Iris pigment epithelial cell (primary cell): ENCODE results near the gene CASP10.
"Not testable (repeated sequence)": the region's sequence is repeated elsewhere in the genome, so short reads cannot be mapped to it uniquely, and the experiment has no call there.

Experiments
- DNase-seq: peaks from one replicate; pipeline ENCODE4 v3.0.0-alpha.2; 2011; ENCODE audit warnings: low read depth

CASP10 gene, protein sequence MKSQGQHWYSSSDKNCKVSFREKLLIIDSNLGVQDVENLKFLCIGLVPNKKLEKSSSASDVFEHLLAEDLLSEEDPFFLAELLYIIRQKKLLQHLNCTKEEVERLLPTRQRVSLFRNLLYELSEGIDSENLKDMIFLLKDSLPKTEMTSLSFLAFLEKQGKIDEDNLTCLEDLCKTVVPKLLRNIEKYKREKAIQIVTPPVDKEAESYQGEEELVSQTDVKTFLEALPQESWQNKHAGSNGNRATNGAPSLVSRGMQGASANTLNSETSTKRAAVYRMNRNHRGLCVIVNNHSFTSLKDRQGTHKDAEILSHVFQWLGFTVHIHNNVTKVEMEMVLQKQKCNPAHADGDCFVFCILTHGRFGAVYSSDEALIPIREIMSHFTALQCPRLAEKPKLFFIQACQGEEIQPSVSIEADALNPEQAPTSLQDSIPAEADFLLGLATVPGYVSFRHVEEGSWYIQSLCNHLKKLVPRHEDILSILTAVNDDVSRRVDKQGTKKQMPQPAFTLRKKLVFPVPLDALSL

DNA sequence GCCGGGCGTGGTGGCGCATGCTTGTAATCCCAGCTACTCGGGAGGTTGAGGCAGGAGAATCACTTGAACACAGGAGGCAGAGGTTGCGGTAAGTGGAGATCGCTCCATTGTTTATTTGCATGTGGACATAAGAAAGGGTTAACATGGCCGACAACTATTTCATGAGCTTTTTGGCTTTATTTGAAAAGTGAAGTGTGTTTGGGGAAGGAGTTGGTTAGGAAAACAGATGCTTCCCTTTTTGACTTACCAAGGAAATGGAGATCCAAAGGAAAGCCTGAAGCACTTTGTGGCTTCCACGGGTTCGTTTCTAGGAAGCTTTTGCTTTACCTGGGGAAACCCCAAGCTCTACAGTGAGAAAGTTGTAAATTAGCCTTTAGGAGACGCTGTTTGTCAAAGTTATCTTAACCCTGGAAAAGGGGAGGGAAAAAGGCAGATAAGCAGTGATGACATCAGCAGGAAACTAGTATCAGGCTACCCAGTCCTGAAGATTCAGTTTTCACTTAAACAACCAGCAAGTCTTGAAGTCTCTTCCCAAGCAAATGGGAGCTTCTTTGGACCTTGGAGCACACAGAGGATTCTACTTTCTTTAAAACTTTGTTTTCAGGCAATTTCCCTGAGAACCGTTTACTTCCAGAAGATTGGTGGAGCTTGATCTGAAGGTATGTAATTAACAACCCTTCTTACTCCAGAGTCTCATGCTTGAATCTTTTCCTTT is at the start of gene CASP10:
Gene CASP10, plus strand, starts transcription at position 492 of the 715 bp plus-strand sequence. CDS start 2,637 bp downstream, outside the sequence.
- peak; percentile 85 for DNase-seq

DNA sequence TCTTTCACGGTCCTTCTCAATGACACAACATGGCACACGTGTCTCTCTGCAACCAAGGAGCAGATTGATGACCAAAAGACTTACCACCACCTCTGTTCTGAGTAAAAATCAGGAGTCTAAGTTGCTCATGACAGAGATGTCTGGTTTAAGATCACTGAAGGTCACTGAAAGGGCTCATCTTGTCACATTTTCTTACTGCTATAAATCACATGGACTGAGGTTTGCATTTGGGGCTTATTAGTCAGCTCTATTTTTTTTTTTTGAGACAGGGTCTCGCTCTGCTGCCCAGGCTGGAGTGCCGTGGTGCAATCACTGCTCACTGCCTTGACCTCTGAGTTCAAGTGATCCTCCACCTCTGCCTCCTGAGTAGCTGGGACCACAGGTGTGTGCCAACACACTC is 47.6 kb upstream of the CASP10 start:
- DNase-seq, result no peak

DNA sequence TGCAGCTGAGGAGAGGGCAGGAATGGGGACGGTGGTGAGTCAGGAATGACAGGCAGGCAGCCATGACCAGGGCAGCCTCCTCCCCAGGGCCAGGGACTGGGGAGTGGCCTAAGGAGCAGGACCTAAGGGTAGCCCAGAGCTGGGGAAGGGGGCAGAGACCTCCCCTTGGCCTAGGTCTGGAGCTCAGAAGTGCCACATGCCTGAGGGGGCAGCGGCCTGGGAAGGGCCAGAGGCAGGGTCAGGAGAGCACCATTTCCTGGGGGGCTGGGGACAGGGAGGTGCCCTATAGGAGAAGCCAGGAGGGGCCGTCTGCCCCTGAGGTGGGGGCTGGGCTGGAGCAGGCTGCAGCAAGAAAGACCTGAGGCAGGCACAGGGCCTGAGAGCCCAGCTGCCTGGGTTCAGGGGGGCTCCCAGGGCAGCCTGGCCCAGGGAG is 46.0 kb upstream of the CASP10 start:
- DNase-seq, result no peak

DNA sequence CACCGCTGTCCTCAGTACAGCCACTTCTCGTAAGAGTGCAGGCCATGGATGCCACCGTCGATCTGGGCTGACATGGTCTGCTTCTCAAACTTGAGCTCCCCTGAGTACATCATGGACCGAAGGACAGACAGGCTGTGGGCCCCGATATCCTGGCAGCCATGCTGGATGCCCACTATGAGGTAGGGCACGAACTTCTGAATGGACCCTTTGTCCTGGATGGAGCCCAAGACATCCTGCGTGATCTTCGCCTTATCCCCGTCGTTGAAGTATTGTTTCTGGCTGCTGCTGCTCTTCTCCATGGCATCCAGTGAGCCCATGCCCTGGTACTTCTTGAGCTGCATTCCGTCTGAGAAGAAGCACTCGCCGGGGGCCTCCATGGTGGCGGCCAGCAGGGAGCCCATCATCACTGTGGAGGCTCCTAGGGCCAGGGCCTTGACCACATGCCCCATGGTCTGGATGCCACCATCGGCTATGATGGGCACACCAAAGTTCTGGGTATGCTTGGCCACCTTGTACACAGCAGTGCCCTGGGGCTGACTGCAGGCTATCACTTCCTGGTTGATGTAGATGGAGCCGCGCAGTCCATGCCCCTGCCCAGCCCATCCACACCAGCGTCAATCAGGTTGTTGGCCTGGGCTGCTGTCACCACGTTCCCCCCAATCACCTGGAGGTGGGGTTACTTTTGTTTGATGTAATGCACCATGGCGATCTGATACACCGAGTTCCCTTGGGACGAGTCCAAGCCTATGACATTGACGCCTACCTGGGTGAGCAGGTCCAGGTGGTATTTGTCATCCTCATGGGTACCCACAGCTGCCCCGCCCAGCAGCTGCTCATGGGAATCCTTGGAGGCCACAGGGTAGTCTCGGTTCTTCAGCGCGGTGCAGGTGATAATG is 45.2 kb upstream of the CASP10 start:
- DNase-seq, result no peak

DNA sequence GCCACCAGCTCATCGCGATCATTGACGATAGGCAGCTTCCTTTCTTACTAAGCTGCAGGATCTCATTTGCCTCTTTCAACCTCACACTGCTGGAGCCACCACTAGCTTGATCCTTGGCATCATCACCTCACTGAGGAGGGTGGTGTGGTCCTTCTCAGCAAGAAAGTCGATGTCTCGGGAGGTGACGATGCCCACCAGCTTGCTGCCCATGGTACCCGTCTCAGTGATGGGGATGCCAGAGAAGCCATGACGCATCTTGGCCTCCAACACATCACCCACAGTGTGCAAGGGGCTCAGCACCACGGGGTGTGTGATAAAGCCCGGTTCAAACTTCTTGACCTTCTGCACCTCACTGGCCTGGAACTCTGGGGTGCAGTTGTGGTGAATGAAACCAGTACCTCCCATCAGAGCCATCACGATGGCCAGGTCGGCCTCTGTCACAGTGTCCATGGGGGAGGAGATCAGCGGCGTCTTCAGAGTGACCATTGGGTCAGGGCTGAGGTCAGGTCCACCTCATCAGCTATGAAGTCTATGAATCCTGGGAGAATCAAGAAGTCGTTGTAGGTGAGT is 44.5 kb upstream of the CASP10 start:
- DNase-seq, result no peak

DNA sequence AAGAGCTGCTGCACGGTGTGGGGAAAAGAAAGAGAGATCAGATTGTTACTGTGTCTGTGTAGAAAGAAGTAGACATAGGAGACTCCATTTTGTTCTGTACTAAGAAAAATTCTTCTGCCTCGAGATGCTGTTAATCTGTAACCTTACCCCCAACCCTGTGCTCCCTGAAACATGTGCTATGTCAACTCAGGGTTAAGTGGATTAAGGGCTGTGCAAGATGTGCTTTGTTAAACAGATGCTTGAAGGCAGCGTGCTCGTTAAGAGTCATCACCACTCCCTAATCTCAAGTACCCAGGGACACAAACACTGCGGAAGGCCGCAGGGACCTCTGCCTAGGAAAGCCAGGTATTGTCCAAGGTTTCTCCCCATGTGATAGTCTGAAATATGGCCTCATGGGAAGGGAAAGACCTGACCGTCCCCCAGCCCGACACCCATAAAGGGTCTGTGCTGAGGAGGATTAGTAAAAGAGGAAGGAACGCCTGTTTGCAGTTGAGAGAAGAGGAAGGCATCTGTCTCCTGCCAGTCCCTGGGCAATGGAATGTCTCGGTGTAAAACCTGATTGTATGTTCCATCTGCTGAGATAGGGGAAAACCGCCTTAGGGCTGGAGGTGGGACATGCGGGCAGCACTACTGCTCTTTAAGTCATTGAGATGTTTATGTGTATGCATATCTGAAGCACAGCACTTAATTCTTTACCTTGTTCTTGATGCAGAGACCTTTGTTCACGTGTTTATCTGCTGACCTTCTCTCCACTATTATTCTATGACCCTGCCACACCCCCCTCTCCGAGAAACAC is 43.8 kb upstream of the CASP10 start:
- DNase-seq, result not testable (repeated sequence)

DNA sequence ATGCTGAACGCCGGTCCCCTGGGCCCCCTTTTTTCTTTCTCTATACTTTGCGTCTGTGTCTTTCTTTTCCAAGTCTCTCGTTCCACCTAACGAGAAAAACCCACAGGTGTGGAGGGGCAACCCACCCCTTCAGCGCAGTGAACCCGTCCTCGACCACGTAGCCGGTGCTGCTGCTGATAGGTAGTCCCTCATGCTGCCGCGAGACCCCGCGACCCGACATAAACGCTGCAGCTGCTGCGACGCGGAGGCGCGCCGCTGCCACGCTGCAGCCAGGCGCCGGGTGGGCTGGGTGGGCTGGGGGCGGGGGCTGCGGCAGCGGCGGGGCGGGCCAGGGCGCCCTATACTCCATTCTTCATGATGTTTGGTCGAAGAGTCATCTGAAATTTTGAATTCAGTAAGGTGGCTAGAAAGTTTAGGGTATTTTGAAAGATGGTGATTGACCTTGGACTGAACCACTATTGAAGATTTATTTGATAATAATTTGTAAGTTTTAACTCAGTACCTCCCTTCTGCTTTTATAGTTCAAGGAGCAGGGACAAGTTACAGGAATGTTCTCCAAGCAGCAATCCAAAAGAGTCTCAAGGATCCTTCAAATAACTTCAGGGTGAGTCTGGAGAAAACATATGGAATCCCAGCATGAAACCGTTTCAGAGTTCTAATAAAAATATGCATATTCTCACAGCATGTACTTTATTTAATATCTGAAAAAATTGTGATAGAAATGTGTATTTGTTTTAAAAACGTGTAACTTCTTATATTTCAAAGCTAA is 42.9 kb upstream of the CASP10 start:
- DNase-seq, result no peak

DNA sequence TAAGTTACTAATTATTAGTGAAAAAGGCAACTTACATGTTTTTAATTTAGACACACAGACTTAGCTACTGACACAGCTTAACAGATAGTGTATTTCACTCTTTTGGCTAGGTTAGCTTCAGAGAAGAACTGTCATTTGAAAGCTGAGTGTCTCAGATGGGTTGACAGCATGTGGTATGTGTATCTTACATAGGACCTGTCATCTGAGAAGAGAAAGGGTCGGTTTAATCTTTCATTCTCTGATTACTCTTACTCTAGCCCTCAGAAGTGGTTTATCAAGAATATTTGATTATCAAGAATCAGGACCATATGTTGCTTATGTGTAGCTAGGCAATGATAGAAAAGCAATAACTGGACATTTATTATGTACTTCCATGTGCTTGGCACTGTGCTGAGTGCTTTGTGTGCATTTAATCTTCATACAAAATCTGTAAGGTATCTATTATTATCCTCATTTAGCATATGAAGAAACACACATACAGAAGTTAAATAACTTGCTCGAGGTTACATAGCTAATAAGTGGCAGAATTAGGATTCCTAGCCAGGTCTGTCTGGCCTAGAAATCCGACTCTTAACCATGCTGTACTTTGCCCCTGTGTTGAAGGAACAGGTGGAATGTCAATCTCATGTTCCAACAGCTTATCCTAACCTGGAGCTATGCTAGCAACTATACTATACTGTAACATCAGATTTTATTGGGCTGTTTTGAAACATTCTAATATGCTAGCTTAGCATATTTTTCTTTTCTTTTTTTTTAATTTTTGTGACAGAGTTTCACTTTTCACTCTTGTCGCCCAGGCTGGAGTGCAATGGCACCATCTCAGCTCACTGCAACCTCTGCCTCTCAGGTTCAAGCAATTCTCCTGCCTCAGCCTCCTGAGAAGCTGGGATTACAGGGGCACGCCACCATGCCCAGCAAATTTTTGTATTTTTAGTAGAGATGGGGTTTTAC is 38.6 kb upstream of the CASP10 start:
- DNase-seq, result no peak

DNA sequence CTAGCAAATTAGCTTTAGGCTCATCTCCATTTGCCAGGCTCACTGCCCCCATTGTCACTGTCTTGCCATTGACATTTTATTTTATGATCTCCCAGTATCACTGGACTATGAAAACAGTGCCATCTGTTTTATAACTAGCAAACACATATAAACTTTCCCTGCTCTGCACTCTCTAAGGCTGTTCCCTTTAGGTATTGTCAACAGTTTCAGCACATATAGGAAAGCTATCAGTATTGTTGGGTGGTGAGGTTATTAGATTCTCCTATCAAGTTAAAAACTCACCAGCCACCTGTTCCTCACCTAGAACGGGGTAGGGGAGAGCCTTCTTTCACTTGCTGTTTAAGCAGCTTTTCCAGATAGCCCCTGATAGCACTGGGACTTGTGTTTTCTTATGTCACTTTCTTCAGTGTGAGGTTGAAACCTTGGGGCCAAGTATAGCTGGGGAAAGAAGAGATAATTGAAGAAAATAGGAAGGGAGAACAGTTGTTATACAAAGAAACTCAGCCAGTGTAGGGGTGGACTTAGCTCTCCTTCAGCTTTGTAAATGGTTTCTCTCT is 34.4 kb upstream of the CASP10 start:
- no peak for DNase-seq

DNA sequence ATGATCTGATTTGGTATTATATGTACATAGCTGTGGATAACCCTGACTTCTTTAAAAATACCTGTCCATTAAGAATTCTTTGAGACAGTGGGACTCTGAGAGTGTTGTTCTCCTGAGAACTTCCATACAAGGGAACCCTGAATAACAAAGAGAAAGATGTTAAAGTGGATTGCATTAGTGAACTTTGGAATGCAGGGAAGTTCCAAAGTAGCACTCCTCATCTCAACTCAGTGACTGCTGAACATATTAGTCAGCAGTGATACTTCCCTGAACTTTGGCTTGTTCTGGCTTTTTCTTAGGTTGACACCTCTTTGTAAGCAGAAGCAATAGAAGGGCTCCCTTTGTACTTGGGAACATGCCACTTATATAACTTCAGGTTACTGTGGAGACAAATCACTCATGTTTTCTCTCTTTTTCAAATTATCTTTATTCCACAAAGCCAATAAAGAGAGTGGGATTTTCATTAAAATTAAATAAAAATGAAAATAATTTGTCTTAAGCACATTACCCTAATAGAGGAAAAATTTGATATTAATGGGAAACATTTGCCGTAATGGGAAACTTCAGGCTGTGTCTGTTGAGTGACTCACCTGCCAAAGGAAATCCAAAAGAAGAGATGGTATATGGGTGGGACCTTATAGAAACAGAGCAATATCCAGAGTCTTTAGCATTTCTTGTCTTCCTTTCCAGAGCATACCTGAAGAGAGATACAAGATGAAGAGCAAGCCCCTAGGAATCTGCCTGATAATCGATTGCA is 33.7 kb upstream of the CASP10 start:
- peak; percentile 97 for DNase-seq

DNA sequence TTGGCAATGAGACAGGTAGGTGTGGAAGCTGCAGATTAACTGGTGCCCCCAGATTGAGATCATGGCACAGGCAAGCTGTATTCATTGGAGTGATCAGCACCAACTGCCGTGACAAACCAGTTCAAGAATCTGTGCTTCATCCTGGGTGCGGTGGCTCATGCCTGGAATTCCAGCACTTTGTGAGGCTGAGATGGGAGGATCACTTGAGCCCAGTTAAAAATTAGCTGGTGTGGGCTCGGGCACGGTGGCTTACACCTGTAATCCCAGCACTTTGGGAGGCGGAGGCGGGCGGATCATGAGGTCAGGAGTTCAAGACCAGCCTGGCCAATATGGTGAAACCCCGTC is 33.1 kb upstream of the CASP10 start:
- DNase-seq, result peak; percentile 69

DNA sequence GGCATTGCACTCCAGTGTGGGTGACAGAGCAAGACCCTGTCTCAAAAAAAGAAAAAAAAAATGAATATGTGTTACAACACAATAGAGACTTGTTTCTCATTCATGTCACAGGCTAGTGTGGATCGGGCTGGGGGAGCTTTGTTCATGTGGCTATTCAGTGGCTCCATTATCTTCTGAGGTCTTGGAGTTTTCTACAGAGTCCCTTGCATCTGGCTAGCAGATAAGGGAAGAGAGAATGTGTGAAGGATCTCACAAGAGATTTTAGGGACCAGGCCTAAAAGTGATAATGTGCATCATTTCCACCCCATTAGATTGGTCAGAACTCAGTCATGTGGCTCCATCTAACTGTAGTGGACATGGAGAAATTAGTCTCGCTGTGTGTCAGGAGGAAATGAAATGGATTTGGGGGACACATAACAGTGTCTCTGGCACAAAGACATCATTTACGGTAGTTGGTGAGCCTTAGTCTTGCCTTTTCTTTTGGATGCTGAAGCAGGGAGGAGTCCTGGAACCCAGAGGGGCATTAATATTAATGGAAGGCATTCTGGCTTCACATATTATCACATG is 32.4 kb upstream of the CASP10 start:
- DNase-seq, result no peak

DNA sequence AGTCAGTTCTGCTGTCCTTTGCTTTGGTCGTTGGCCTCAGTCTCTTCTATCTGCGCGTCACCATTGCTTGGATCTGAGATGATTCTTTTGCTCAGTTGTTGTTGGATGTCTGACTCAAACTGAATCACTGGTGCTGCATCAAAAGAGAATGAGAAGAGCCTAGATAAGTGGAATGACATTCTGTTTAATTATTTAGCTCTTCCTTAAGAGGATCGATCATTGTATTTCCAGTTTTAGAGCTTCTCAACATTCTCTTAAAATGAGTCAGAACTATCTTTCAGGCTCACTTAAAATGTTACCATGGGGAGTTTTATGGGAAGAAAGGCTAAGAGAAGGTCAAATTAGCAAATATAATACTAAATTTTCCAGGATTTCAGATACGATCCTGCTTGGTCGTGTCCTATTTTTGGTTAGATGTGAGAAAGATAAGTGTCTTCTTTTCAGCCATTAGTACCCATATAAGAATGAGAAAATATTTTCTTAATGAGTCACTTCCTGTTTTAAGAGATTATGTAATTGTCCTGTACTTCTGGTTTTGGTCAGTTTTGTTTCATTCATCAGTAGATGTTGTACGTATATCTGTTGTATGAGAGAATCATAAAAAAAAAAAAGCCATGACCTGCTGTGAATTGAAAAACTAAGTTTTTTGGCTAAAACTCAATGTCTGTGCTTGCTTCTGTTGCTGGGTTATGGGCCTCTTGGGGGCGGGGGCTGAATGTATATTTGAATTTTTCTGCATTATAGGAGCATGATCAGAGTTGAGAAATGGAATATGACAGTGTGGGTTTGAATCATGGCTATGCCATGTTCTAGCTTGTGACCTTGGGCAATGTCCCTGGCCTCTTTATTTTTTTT is 31.6 kb upstream of the CASP10 start:
- DNase-seq, result peak; percentile 88

DNA sequence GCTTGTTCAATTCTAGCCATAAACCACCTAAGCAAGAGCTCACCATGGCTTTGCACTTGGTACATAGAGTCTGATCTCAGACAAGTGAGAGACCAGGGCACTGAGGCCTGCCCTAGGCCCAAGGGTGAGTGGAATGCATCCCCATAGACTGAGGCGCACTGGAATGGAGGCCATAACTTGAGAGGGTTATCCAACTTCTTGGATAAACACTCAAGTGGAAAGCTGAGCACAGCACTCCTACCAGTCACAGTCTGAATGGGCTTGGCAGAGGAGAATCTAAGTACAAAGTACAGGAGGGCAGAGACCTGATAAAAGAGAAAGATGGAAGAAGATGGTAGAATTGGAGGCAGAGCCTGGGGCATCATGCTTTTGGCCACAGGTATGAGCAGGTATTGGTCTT is 30.4 kb upstream of the CASP10 start:
- DNase-seq, result no peak

DNA sequence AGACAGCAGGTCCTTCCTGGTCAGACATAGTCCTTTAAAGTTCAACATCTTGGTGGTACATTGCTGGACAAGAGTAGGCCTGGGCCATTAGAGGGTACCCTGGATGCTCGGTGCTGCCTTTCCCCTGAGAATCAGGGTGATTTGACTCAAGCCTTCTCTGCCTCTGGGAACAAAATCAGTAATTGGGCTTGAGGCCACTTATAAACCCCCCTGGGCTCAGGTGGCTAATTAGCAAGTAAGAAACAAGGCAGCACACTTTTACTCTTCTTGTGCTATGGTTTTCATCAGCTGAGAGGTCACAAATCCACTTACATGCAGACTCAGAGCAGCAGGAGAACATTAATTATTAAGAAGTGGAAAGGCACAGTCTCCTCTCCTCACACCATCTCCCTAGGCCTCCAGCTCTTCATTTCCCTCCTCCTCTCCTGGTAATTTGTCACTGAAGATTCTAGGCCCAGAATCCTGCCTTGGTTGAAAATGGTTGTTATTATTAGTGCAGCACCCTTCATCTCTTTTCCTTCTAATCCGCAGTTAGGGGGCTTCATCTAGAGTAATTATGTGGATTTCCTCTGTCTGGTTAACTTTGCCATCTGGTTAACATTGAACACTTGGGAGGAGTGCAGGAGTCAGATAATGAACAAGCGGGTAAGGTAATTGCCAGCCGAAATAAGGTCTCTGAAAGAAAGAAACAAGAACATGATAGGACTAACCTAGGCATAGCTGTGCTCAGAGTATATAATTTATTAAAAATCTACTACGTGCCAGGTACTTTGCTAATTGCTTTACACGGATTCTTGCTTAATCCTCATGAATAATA is 29.7 kb upstream of the CASP10 start:
- DNase-seq, result no peak
